ENCODE data around the gene NGFR.

Gene NGFR

DNA sequence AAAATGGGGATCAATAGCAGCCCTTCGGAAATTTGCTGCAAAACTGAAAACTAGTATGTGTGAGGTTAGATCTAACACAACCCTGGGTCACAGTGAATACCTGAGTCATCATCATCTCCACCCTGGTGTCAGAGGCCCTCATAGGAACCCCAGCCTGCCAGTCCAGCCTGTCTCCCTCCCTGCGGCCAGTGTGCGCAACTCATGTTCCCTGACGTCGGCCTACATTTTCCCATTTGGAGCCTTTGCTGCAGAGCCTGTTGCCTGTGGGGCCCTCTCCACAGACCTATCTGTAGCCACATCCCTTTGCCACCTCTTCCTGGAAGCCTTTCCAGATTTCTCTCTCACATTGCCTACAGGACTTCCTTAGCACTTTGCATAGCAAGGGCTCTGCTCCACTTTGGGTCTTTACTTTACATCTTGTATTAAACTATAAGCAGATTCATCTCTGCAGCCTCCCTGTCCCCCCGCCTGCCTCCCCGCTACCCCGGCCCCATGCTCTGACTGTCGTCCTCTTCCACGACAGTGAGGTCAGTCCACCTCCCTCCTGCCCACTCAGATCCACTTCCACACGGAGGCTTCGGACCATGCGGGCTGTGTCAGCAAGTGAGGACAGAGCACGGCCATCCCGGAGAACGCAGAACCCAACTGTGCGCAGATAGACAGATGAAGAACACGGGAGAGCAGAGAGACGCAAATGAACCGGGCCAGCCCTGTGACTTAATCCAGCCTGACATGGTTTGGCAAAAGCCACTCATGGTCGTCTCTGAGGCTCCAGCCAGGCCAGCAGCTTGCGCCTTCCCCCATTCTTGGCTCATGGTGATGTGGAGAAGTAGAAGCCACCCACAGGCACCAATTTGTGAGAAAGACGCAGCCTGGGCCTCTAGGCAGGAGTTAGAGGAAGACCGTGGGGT lies 31.0 kb downstream of the NGFR start:
- H3K9me3 ChIP-seq (ENCODE audit: control insufficient read depth in 2 of 2, low read length in 2 of 2), result no peaks in the 10 kb centered on the region
- H3K4me3 ChIP-seq (ENCODE audit: low read length in 2 of 2), result no peak overlapping the region
- H3K9ac ChIP-seq (ENCODE audit: low read length in 2 of 2), result no peak overlapping the region
- H3K36me3 ChIP-seq (ENCODE audit: control insufficient read depth in 2 of 2, insufficient read depth in 2 of 2, low read length in 2 of 2), result no peaks in the 10 kb centered on the region
- H3K27me3 ChIP-seq (ENCODE audit: control insufficient read depth in 1 of 2, insufficient read depth in 2 of 2, low read length in 2 of 2), result peaks cover 0 to 4% of the 10 kb centered on the region in 2 donors
- H3K27ac ChIP-seq (ENCODE audit: low read length), result no peak overlapping the region
- peaks cover 2% of the 10 kb centered on the region for H3K4me1 ChIP-seq (ENCODE audit: control insufficient read depth, insufficient read depth, low read length)

DNA sequence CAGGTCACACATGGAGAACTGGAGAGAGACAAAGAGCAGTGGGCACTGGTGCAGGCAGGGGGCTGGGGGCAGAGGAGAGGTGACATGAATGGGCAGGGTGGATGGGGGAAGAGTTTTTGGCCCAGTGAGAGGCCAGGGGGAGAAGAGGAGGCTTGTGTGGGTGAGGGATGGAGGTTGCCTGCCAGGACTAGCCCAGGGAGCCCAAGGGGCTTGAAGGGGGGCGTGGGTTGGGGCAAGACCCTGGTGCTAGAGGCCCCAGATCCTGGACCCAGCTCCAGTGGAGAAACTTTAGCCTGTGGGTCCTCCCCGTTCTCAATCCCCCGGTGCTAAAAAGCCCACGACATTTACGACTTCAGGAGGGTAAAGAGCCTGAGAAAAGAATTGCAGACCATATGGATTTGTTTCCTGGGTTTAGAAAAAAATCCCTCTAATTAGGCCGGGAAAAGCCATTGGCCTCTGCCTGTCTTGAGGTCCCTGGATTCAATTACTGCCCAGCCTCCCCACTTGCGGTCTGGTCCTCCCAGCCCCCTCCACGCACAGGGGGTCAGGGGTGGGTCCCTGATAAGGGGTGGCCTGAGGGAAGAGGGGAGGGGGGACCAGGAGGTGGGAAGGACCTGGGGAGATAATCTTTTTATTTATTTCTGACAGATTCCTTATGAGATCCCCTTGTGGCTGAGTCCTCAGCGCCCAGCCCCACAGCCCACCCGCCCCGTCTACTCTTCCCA lies 33.0 kb downstream of the NGFR start:
- Histone ChIP-seq H3K27me3 (ENCODE audit: control insufficient read depth in 1 of 2, insufficient read depth in 2 of 2, low read length in 2 of 2) (peaks cover 0 to 4% of the 10 kb centered on the region in 2 donors), H3K9me3 (ENCODE audit: control insufficient read depth in 2 of 2, low read length in 2 of 2) (no peaks in the 10 kb centered on the region), H3K9ac (ENCODE audit: low read length in 2 of 2) (no peak overlapping the region), H3K36me3 (ENCODE audit: control insufficient read depth in 2 of 2, insufficient read depth in 2 of 2, low read length in 2 of 2) (no peaks in the 10 kb centered on the region), H3K27ac (ENCODE audit: low read length) (no peak overlapping the region), H3K4me1 (ENCODE audit: control insufficient read depth, insufficient read depth, low read length) (no peaks in the 10 kb centered on the region), H3K4me3 (ENCODE audit: low read length in 2 of 2) (no peak overlapping the region)

DNA sequence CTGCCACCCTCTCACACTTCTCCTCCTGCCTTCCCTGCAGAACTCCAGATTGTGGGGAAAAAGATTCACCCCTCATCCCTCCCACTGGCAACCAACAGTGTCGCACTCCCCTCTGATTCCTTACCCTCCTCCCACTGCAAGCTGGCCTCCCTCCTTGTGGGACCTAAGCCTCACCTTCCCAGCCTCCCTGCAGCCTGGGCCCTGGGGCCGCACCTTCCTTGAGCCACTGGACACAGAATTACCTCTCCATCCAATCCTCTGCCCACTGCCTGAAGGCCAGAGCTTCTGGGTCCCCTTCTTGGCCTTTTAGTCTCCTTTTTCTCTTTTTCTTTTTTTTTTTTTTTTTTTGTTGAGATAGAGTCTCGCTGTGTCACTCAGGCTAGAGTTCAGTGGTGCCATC lies 33.9 kb downstream of the NGFR start:
- Histone ChIP-seq H3K27me3 (ENCODE audit: control insufficient read depth in 1 of 2, insufficient read depth in 2 of 2, low read length in 2 of 2) (peaks cover 0 to 4% of the 10 kb centered on the region in 2 donors), H3K9me3 (ENCODE audit: control insufficient read depth in 2 of 2, low read length in 2 of 2) (no peaks in the 10 kb centered on the region), H3K4me1 (ENCODE audit: control insufficient read depth, insufficient read depth, low read length) (no peaks in the 10 kb centered on the region), H3K36me3 (ENCODE audit: control insufficient read depth in 2 of 2, insufficient read depth in 2 of 2, low read length in 2 of 2) (no peaks in the 10 kb centered on the region), H3K27ac (ENCODE audit: low read length) (no peak overlapping the region), H3K9ac (ENCODE audit: low read length in 2 of 2) (no peak overlapping the region), H3K4me3 (ENCODE audit: low read length in 2 of 2) (no peak overlapping the region)

DNA sequence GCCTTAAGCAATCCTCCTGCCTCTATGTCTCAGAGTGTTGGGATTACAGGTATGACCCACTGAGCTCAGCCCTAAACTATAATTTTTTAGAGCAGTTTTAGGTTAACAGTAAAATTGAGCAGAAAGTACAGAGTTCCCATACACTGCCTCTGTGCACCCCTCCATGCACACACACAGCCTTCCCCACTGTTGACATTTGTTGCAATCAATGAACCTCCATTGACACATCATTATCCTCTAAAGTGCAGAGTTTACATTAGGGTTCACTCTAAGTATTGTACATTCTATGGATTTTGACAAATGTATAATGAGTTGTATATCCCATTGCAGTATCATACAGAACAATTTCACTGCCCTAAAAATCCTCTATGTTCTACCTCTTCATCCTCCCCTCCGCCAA lies 35.0 kb downstream of the NGFR start:
- Histone ChIP-seq H3K27me3 (ENCODE audit: control insufficient read depth in 1 of 2, insufficient read depth in 2 of 2, low read length in 2 of 2) (peaks cover 0 to 4% of the 10 kb centered on the region in 2 donors), H3K27ac (ENCODE audit: low read length) (no peak overlapping the region), H3K4me3 (ENCODE audit: low read length in 2 of 2) (no peak overlapping the region), H3K36me3 (ENCODE audit: control insufficient read depth in 2 of 2, insufficient read depth in 2 of 2, low read length in 2 of 2) (no peaks in the 10 kb centered on the region), H3K4me1 (ENCODE audit: control insufficient read depth, insufficient read depth, low read length) (no peaks in the 10 kb centered on the region), H3K9me3 (ENCODE audit: control insufficient read depth in 2 of 2, low read length in 2 of 2) (no peaks in the 10 kb centered on the region), H3K9ac (ENCODE audit: low read length in 2 of 2) (no peak overlapping the region)

DNA sequence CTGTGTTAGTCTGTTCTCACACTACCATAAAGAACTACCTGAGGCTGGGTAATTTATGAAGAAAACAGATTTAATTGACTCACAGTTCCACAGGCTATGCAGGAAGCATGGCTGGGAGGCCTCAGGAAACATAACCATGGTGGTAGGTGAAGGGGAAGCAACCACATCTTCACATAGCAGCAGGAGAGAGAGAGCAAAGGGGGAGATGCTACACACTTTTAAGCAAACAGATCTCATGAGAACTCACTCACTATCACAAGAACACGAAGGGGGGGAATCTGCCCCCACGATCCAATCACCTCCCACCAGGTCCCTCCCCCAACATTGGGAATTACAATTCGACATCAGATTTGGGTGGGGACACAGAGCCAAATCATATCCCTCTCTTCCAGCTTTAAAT lies 48.8 kb downstream of the NGFR start:
- no peaks in the 10 kb centered on the region for H3K9me3 ChIP-seq (ENCODE audit: control insufficient read depth in 2 of 2, low read length in 2 of 2)
- H3K4me1 ChIP-seq (ENCODE audit: control insufficient read depth, insufficient read depth, low read length), result peaks cover 2% of the 10 kb centered on the region
- H3K9ac ChIP-seq (ENCODE audit: low read length in 2 of 2), result no peak overlapping the region

DNA sequence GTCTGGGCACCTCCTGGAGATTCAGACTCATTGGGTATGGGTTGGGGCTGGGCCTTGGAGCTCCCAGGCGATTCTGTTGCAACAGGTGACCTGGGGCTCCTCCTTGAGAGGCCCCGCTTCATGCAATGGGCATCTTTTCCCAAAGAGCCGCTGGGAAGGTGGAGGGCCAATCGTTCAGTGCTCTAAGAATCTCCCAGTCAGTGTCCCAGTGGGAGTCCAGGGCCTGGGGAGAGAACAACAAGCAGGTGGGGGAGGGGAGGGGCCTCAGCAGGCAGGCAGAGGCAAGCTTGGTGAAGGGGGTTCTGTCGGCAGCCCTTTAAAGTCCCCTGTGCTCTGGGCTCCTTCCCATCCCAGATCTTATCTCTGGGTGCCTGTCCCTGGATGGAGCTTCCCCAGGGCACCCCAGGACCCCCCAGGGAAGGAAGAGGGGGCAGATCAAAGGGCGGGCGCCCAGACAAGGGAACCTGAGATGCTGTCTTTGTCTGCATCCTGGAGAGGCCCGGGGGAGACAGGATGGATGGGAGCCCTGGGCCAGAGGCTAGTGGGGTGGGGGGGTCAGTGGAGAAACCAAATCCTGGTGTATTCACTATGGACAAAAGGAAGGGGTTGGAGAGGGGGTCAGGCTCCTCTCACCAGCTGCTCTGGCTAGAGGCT lies 50.0 kb downstream of the NGFR start:
- Histone ChIP-seq H3K9ac (ENCODE audit: low read length in 2 of 2) (no peak overlapping the region), H3K27ac (ENCODE audit: low read length) (no peak overlapping the region), H3K27me3 (ENCODE audit: control insufficient read depth in 1 of 2, insufficient read depth in 2 of 2, low read length in 2 of 2) (peaks cover 0 to 5% of the 10 kb centered on the region in 2 donors), H3K4me1 (ENCODE audit: control insufficient read depth, insufficient read depth, low read length) (peaks cover 2% of the 10 kb centered on the region), H3K36me3 (ENCODE audit: control insufficient read depth in 2 of 2, insufficient read depth in 2 of 2, low read length in 2 of 2) (no peaks in the 10 kb centered on the region), H3K9me3 (ENCODE audit: control insufficient read depth in 2 of 2, low read length in 2 of 2) (no peaks in the 10 kb centered on the region), H3K4me3 (ENCODE audit: low read length in 2 of 2) (no peak overlapping the region)

More for the DNA sequence above, 48.8 kb downstream of the NGFR start:
- Histone ChIP-seq H3K4me3 (ENCODE audit: low read length in 2 of 2) (no peak overlapping the region), H3K27me3 (ENCODE audit: control insufficient read depth in 1 of 2, insufficient read depth in 2 of 2, low read length in 2 of 2) (peaks cover 0 to 5% of the 10 kb centered on the region in 2 donors), H3K27ac (ENCODE audit: low read length) (no peak overlapping the region), H3K36me3 (ENCODE audit: control insufficient read depth in 2 of 2, insufficient read depth in 2 of 2, low read length in 2 of 2) (no peaks in the 10 kb centered on the region)

DNA sequence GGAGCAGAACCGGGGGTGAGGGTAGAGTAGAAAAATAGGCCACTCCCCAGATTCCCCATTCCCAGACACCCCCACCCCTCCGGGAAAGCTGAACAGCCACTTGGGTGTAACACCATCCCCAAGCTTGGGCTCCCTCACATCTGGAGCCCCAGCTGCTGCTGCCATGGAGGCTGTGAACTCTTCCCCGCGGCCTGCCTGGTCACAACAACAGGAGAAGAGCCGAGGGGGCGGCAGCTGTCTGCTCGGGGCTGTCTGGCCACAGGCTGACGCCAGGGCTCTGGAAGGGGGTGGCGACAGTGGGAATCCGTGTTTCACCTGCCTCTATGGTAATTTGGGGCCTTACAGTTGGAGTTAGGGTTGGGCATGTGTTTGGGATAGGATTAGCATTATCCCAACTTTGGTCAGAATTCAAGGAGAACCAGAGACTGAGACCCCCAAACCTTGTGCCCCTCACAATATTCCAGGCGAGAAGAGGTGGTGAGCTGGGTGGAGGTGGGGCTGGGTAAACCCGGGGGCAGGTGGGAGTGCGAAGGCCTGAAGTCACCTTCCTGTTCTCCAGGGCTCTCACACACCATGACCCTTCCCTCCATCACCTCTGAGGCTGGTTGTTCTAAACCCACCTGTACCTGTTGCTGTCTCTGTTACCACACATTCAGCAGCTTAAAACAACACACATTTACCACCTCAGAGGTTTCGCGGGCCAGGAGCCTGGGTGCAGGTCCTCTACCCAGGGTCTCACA lies 50.9 kb downstream of the NGFR start:
- Histone ChIP-seq H3K4me1 (ENCODE audit: control insufficient read depth, insufficient read depth, low read length) (peaks cover 2% of the 10 kb centered on the region), H3K9ac (ENCODE audit: low read length in 2 of 2) (no peak overlapping the region), H3K36me3 (ENCODE audit: control insufficient read depth in 2 of 2, insufficient read depth in 2 of 2, low read length in 2 of 2) (no peaks in the 10 kb centered on the region), H3K9me3 (ENCODE audit: control insufficient read depth in 2 of 2, low read length in 2 of 2) (no peaks in the 10 kb centered on the region), H3K4me3 (ENCODE audit: low read length in 2 of 2) (no peak overlapping the region), H3K27ac (ENCODE audit: low read length) (no peak overlapping the region), H3K27me3 (ENCODE audit: control insufficient read depth in 1 of 2, insufficient read depth in 2 of 2, low read length in 2 of 2) (peaks cover 0 to 5% of the 10 kb centered on the region in 2 donors)

DNA sequence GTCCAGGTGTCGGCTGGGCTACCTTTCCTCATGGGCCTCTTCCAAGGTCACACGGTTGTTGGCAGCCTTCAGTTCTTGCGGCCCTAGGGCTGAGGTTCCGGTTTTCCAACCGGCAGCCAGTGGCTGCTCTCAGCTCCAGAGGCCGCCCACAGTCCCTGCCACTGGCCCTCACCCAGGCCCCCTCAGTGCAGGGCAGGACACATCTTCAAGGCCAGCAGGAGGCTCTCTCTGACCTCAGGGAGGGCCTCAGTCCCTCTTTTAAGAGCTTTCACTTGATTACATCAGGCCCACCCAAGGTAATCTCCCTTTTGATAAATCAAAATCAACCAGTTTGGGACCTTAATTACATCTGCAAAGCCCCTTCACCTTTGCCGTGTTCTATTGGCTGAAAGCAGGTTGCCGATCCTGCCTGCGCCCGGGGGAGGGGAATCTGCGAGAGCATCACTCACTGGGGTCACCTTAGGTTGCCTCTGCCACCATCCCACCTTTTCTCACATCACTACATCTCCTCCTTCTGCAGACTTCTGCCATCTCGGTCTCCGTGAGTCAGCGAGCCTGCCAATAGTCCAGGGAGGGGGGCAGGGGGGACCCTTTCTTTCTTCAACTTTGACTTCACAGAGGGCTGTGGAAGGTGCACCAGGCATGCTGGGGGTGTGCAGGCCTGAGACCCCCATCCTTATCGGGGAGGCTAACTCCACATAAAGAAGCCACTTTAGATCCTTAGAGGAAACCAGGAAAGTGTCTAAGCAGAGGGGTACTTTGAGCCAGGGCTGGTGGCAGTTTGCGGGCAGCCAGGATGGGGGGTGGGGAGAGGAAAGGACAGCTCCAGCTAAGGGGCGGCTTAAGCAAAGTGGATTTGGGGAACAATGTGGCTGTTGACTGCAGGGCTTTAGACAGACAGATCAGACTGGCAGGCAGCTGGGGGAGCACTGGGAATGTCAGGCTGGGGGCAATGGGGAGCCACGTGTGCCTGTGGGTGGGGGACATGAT lies 51.7 kb downstream of the NGFR start:
- Histone ChIP-seq H3K9ac (ENCODE audit: low read length in 2 of 2) (no peak overlapping the region), H3K9me3 (ENCODE audit: control insufficient read depth in 2 of 2, low read length in 2 of 2) (no peaks in the 10 kb centered on the region), H3K27me3 (ENCODE audit: control insufficient read depth in 1 of 2, insufficient read depth in 2 of 2, low read length in 2 of 2) (peaks cover 0 to 5% of the 10 kb centered on the region in 2 donors), H3K4me1 (ENCODE audit: control insufficient read depth, insufficient read depth, low read length) (peaks cover 2% of the 10 kb centered on the region), H3K4me3 (ENCODE audit: low read length in 2 of 2) (no peak overlapping the region), H3K27ac (ENCODE audit: low read length) (no peak overlapping the region), H3K36me3 (ENCODE audit: control insufficient read depth in 2 of 2, insufficient read depth in 2 of 2, low read length in 2 of 2) (no peaks in the 10 kb centered on the region)

DNA sequence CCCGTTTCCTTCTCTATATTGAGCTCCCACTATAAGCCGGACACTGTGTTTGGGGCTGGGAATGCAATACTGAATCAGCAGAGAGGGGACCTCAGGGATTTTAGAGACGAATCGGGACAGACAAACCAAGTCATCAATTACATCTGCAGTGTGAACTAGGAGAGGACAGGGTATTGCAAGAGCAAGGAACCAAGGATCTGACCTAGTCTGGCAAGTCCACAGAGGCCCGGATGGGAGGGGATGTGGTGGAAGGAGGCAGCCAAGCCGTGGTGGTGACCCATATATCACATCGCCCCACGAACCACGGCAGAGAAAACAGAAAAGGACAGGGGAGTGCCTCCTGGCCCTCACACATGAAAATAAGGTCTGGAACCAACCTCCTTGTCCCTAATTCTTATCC lies 52.5 kb downstream of the NGFR start:
- Histone ChIP-seq H3K4me1 (ENCODE audit: control insufficient read depth, insufficient read depth, low read length) (peaks cover 2% of the 10 kb centered on the region), H3K9me3 (ENCODE audit: control insufficient read depth in 2 of 2, low read length in 2 of 2) (no peaks in the 10 kb centered on the region), H3K27me3 (ENCODE audit: control insufficient read depth in 1 of 2, insufficient read depth in 2 of 2, low read length in 2 of 2) (peaks cover 0 to 5% of the 10 kb centered on the region in 2 donors), H3K9ac (ENCODE audit: low read length in 2 of 2) (no peak overlapping the region), H3K4me3 (ENCODE audit: low read length in 2 of 2) (no peak overlapping the region), H3K27ac (ENCODE audit: low read length) (no peak overlapping the region), H3K36me3 (ENCODE audit: control insufficient read depth in 2 of 2, insufficient read depth in 2 of 2, low read length in 2 of 2) (no peaks in the 10 kb centered on the region)

Measured in stomach smooth muscle (tissue), 2 donors.